ENCODE data around the gene SAXO1. TPM values are rescaled to one million over a fixed set of nuclear protein-coding genes. Genes with fewer than 3 reads are reported as not detected.
A peak's percentile ranks its signal among the peaks of the same experiment; 100 is the strongest.

SAXO1 gene
- total RNA-seq, 1 donor from 2014 or later = 0.09 TPM

DNA sequence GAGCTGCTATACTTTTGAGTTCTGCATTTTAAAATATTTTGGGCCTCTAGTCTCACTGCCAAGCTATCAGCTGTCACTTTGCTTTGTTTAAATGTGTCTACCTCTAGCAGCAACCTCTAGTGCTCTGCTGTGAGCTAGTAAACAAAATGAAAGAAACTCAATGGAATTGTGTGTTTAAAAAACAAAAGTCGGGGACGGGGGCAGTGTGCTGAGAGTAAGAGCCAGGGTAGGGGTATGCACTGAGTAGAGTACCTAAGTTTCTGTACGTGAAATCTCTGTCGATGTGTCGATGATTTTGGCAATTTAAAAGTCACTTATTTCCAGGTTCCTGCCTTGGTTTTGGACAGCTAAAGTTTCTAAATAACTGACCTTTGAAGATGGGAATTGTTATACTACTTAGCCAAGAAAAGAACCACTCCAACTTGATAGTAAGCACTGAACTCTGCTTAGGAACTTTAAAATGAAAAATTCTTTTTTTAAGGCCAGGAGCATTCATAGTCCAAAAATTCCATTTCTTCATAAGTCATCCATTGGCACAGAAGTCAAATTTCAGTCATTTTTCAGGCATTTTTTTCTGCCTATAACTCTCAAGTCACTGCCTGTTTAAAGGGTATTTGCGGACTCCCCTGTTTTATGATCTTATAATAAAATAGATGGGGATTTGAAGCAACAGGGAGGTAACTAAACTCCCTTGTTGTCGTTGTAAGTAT is 111.5 kb downstream of the SAXO1 start:
- Histone ChIP-seq H3K4me2 (no peak overlapping the region), H3K79me2 (ENCODE audit: low read depth) (no peaks in the 10 kb centered on the region), H3K27ac (no peak overlapping the region), H3K27me3 (no peaks in the 10 kb centered on the region), H4K20me1 (ENCODE audit: low read depth) (no peaks in the 10 kb centered on the region), H2AFZ (replicated peaks) (no peak overlapping the region), H3K9ac (no peak overlapping the region), H3K9me3 (ENCODE audit: low read depth) (no peaks in the 10 kb centered on the region), H3K4me3 (no peak overlapping the region), H3F3A (ENCODE audit: low read depth) (no peaks in the 10 kb centered on the region), H3K4me1 (peaks cover 14% of the 10 kb centered on the region), H3K36me3 (no peaks in the 10 kb centered on the region)
- no peak overlapping the region for H3K27ac Mint-ChIP-seq
- H3K4me1 Mint-ChIP-seq = no peaks in the 10 kb centered on the region
- TF ChIP-seq EZH2phosphoT487 (IDR thresholded peaks at IDR 0.05) = no peak
- TF ChIP-seq, protein P1, sequence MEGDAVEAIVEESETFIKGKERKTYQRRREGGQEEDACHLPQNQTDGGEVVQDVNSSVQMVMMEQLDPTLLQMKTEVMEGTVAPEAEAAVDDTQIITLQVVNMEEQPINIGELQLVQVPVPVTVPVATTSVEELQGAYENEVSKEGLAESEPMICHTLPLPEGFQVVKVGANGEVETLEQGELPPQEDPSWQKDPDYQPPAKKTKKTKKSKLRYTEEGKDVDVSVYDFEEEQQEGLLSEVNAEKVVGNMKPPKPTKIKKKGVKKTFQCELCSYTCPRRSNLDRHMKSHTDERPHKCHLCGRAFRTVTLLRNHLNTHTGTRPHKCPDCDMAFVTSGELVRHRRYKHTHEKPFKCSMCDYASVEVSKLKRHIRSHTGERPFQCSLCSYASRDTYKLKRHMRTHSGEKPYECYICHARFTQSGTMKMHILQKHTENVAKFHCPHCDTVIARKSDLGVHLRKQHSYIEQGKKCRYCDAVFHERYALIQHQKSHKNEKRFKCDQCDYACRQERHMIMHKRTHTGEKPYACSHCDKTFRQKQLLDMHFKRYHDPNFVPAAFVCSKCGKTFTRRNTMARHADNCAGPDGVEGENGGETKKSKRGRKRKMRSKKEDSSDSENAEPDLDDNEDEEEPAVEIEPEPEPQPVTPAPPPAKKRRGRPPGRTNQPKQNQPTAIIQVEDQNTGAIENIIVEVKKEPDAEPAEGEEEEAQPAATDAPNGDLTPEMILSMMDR (IDR thresholded peaks at IDR 0.05) = no peak
- TF ChIP-seq EZH2 (IDR thresholded peaks at IDR 0.05) = no peak
- peaks cover 8% of the 10 kb centered on the region for H3K27me3 Mint-ChIP-seq (ENCODE audit: insufficient read depth, low read depth)
- no peaks in the 10 kb centered on the region for H3K9me3 Mint-ChIP-seq
- no peak for DNase-seq (ENCODE audit: low spot score)
- H3K36me3 Mint-ChIP-seq = no peaks in the 10 kb centered on the region
- H3K4me3 Mint-ChIP-seq = no peak overlapping the region

- H3K9ac ChIP-seq = no peak overlapping the region
- H3K9me3 ChIP-seq (ENCODE audit: low read depth) = no peaks in the 10 kb centered on the region
- no peak overlapping the region for H3K27ac Mint-ChIP-seq
- no peak overlapping the region for H3K4me3 Mint-ChIP-seq
- H3K4me2 ChIP-seq = no peak overlapping the region
- H3K4me1 Mint-ChIP-seq = no peaks in the 10 kb centered on the region
- H3K79me2 ChIP-seq (ENCODE audit: low read depth) = no peaks in the 10 kb centered on the region
- no peaks in the 10 kb centered on the region for H3F3A ChIP-seq (ENCODE audit: low read depth)
- no peaks in the 10 kb centered on the region for H3K36me3 Mint-ChIP-seq
- H3K4me1 ChIP-seq = peaks cover 14% of the 10 kb centered on the region
- H4K20me1 ChIP-seq (ENCODE audit: low read depth) = no peaks in the 10 kb centered on the region
- peaks cover 8% of the 10 kb centered on the region for H3K27me3 Mint-ChIP-seq (ENCODE audit: insufficient read depth, low read depth)
- TF ChIP-seq EZH2phosphoT487 (IDR thresholded peaks at IDR 0.05) = no peak
- TF ChIP-seq EZH2 (IDR thresholded peaks at IDR 0.05) = no peak
- TF ChIP-seq, protein P1 (IDR thresholded peaks at IDR 0.05) = no peak
- H3K27me3 ChIP-seq = no peaks in the 10 kb centered on the region
- H3K4me3 ChIP-seq = no peak overlapping the region
- no peaks in the 10 kb centered on the region for H3K36me3 ChIP-seq
- H3K27ac ChIP-seq = no peak overlapping the region
- DNase-seq (ENCODE audit: low spot score) = no peak
- no peak overlapping the region for H2AFZ ChIP-seq (replicated peaks)
- H3K9me3 Mint-ChIP-seq = no peaks in the 10 kb centered on the region
Measured at GRCh38 chr9:18920141-18921084, 112.6 kb downstream of the SAXO1 start.

DNA sequence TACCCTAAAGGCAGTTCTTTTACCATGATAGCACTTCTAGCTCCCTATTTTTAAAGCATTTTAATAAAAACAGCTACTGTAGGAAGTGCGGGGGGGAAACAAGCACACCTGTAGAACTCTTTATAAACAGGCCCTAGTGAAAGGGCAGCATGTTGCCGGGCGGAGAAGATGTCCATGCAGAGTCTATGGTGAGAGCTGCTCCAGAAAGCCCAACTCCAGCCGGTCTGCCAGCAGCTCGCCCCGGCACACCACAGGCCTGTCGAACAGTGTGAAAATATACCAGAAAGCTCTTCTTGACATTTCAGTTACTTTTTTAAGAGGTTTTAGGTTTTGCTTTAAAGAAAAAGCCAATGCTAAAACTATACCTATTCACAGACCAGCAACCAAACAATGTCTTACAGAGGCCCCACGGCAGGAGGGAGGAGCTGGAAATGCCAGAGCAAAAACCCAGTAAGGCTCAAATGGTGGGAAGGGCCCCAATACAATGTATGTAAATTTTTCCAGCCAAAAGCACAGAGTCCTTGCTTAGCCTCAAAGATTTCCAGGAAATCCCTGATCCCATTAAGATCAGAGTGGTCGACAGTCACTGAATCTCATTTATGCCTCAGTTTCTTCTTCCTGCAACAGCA is 121.2 kb downstream of the SAXO1 start:
- Mint-ChIP-seq H3K27ac (no peak overlapping the region), H3K4me3 (no peak overlapping the region), H3K27me3 (ENCODE audit: insufficient read depth, low read depth) (peaks cover 3% of the 10 kb centered on the region), H3K9me3 (no peaks in the 10 kb centered on the region), H3K36me3 (no peaks in the 10 kb centered on the region), H3K4me1 (peaks cover 15% of the 10 kb centered on the region)
- no peak overlapping the region for H3K9ac ChIP-seq
- no peak overlapping the region for H3K4me3 ChIP-seq
- no peaks in the 10 kb centered on the region for H4K20me1 ChIP-seq (ENCODE audit: low read depth)
- no peaks in the 10 kb centered on the region for H3K79me2 ChIP-seq (ENCODE audit: low read depth)
- no peak overlapping the region for H3K27ac ChIP-seq
- no peaks in the 10 kb centered on the region for H3K9me3 ChIP-seq (ENCODE audit: low read depth)
- peaks cover 29% of the 10 kb centered on the region for H3K27me3 ChIP-seq
- H2AFZ ChIP-seq (replicated peaks) = no peak overlapping the region
- DNase-seq (ENCODE audit: low spot score) = peak; percentile 34
- H3K4me2 ChIP-seq = peak overlapping the region; percentile 42
- H3F3A ChIP-seq (ENCODE audit: low read depth) = peaks cover 4% of the 10 kb centered on the region
- no peaks in the 10 kb centered on the region for H3K36me3 ChIP-seq
- TF ChIP-seq, protein P1 (IDR thresholded peaks at IDR 0.05) = no peak
- TF ChIP-seq EZH2phosphoT487 (IDR thresholded peaks at IDR 0.05) = no peak
- H3K4me1 ChIP-seq = peaks cover 26% of the 10 kb centered on the region

All from neural progenitor cell (in vitro differentiated cells).